Smooth muscle cell (in vitro differentiated cells): ENCODE results near the gene SERBP1. TPM values are rescaled to one million over a fixed set of nuclear protein-coding genes. Genes with fewer than 3 reads are reported as not detected.

Experiments
- DNase-seq: peaks from one replicate; lab custom pipeline; 2025; ENCODE audit not compliant: unreplicated experiment; lab: John Stamatoyannopoulos, UW
- H2AFZ ChIP-seq: fragments of 200-600 bp; sonication (generic); 2 replicates; pipeline ENCODE4 v1.6.0; 2016; ENCODE audit warnings: antibody characterized with exemption, low read depth, mild to moderate bottlenecking
- H3F3A ChIP-seq: fragments of 200-600 bp; sonication (generic); 2 replicates; pipeline ENCODE4 v1.6.0; 2017; ENCODE audit warnings: antibody characterized with exemption, low read depth
- H3K27ac ChIP-seq: fragments of 200-600 bp; sonication (generic); 2 replicates; pipeline ENCODE4 v1.5.1; 2016; ENCODE audit warnings: low read depth, mild to moderate bottlenecking
- H3K27me3 ChIP-seq: fragments of 200-600 bp; sonication (generic); 2 replicates; pipeline ENCODE4 v1.6.1; 2016; ENCODE audit warnings: low read depth, mild to moderate bottlenecking
- H3K36me3 ChIP-seq: fragments of 200-600 bp; sonication (generic); 2 replicates; pipeline ENCODE4 v1.5.1; 2016; ENCODE audit warnings: low read depth
- H3K4me1 ChIP-seq: fragments of 200-600 bp; sonication (generic); 2 replicates; pipeline ENCODE4 v1.5.1; 2016; ENCODE audit warnings: low read depth
- H3K4me2 ChIP-seq: fragments of 200-600 bp; sonication (generic); 2 replicates; pipeline ENCODE4 v1.6.0; 2016; ENCODE audit warnings: mild to moderate bottlenecking
- H3K4me3 ChIP-seq: fragments of 200-600 bp; sonication (generic); 2 replicates; pipeline ENCODE4 v1.5.1; 2016; ENCODE audit warnings: mild to moderate bottlenecking
- H3K79me2 ChIP-seq: fragments of 200-600 bp; sonication (generic); 2 replicates; pipeline ENCODE4 v1.6.0; 2016; ENCODE audit warnings: low read depth, mild to moderate bottlenecking
- H3K9ac ChIP-seq: fragments of 200-600 bp; sonication (generic); 2 replicates; pipeline ENCODE4 v1.6.0; 2016; ENCODE audit warnings: low read depth
- H3K9me3 ChIP-seq: fragments of 200-600 bp; sonication (generic); replicated peaks from 2 replicates; pipeline ENCODE4 v1.5.1; 2016; ENCODE audit warnings: low read depth
- H4K20me1 ChIP-seq: fragments of 200-600 bp; sonication (generic); 2 replicates; pipeline ENCODE4 v1.6.0; 2016; ENCODE audit warnings: low read depth
- WGBS: methylation state at CpG from one replicate; pipeline ENCODE4 v1.1.7; 2016; ENCODE audit warnings: low lambda C conversion rate; 5-methylcytosine and 5-hydroxymethylcytosine counted together
- polyA plus RNA-seq: library from polyadenylated mRNA; unstranded; fragments of >200 nt; fragmentation: Nextera tagmentation; extraction: Ambion mirVana; gene quantifications from 2 replicates; pipeline ENCODE4 v1.2.1, GENCODE V29; 2016
- total RNA-seq: library from RNA; depleted of rRNA; stranded (reverse); fragments of >200 nt; gene quantifications from 2 replicates; pipeline ENCODE4 v1.2.3, GENCODE V29; 2014
- TF ChIP-seq, protein P1 (sequence below): fragments of 200-600 bp; sonication (generic); IDR thresholded peaks from 2 replicates; pipeline ENCODE4 v1.5.1; 2017; ENCODE audit warnings: borderline replicate concordance, mild to moderate bottlenecking, antibody characterized with exemption; ENCODE audit not compliant: insufficient read depth, poor library complexity, severe bottlenecking

Gene SERBP1
- total and polyA plus RNA-seq, 2 experiments from 2014 or later, result 82.5 to 172 TPM

DNA sequence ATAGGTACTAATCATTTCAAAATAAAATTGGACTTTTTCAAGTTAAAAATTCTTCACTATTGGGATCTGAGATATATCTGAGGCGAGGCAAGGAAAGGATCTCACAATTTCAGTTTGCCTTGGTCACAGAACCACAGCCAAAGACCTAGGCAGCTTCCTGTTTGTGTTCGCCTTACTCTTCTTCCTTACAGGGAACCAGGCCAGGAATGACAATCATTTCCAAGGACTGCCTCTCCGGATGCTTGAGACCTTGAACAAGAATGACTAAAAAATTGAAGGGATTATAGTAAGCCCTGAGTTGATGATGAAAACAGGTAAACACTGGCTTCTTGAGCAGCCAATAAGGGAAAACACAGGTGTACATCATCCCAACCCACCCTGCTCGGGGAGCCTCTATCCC, 35.2 kb upstream of the SERBP1 start:
- Histone ChIP-seq H3K27ac (no peak overlapping the region), H3K4me1 (peaks cover 11% of the 10 kb centered on the region), H3K79me2 (no peaks in the 10 kb centered on the region), H3K27me3 (no peaks in the 10 kb centered on the region), H3K9me3 (no peaks in the 10 kb centered on the region), H4K20me1 (no peaks in the 10 kb centered on the region), H3K4me3 (no peak overlapping the region), H3K9ac (no peak overlapping the region), H3K4me2 (no peak overlapping the region), H3F3A (no peaks in the 10 kb centered on the region), H3K36me3 (no peaks in the 10 kb centered on the region), H2AFZ (no peak overlapping the region)
- DNase-seq, result no peak
- WGBS, result 81% methylated on average over 4 of the region's 4 CpGs
- TF ChIP-seq, protein P1, sequence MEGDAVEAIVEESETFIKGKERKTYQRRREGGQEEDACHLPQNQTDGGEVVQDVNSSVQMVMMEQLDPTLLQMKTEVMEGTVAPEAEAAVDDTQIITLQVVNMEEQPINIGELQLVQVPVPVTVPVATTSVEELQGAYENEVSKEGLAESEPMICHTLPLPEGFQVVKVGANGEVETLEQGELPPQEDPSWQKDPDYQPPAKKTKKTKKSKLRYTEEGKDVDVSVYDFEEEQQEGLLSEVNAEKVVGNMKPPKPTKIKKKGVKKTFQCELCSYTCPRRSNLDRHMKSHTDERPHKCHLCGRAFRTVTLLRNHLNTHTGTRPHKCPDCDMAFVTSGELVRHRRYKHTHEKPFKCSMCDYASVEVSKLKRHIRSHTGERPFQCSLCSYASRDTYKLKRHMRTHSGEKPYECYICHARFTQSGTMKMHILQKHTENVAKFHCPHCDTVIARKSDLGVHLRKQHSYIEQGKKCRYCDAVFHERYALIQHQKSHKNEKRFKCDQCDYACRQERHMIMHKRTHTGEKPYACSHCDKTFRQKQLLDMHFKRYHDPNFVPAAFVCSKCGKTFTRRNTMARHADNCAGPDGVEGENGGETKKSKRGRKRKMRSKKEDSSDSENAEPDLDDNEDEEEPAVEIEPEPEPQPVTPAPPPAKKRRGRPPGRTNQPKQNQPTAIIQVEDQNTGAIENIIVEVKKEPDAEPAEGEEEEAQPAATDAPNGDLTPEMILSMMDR, result no peak

- no peak for DNase-seq
- no peaks in the 10 kb centered on the region for H3K79me2 ChIP-seq
- H3K27ac ChIP-seq, result no peak overlapping the region
- H4K20me1 ChIP-seq, result no peaks in the 10 kb centered on the region
- no peaks in the 10 kb centered on the region for H3K27me3 ChIP-seq
- no peaks in the 10 kb centered on the region for H3K36me3 ChIP-seq
- H2AFZ ChIP-seq, result no peak overlapping the region
- WGBS, result 88% methylated on average over 5 of the region's 5 CpGs
- H3K9ac ChIP-seq, result no peak overlapping the region
- no peaks in the 10 kb centered on the region for H3F3A ChIP-seq
- H3K4me3 ChIP-seq, result no peak overlapping the region
- peaks cover 11% of the 10 kb centered on the region for H3K4me1 ChIP-seq
- H3K9me3 ChIP-seq, result no peaks in the 10 kb centered on the region
- no peak overlapping the region for H3K4me2 ChIP-seq
- TF ChIP-seq, protein P1, result no peak
Observed at GRCh38 chr1:67464746-67465145, 34.5 kb upstream of the SERBP1 start.

DNA sequence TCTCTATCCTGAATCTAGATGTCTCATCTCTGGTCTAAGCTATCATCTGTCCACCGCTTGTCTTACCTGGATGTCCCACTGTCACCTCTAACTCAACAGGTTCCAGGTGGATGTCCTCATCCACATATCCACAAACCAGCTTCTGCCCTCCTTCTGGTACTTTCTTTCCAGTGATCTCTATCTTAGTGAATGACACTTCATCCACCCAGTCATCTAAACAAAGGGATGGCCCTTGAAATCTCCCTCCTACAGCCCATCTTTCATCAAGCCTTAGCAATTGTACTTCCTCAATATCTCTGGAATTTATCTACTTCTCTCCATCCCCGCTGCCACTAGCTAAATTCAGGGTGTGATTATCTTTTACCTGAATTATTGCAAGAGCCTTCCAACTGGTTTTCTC, 33.9 kb upstream of the SERBP1 start:
- 83% methylated on average over 2 of the region's 2 CpGs for WGBS
- TF ChIP-seq, protein P1, result no peak

GRCh38 chr1:67463298-67463955, 33.2 kb upstream of the SERBP1 start:
- Histone ChIP-seq H3K27ac (no peak overlapping the region), H3K27me3 (no peaks in the 10 kb centered on the region), H3K9ac (no peak overlapping the region), H4K20me1 (no peaks in the 10 kb centered on the region), H3K36me3 (no peaks in the 10 kb centered on the region), H3F3A (no peaks in the 10 kb centered on the region), H2AFZ (no peak overlapping the region), H3K4me1 (peaks cover 17% of the 10 kb centered on the region), H3K9me3 (no peaks in the 10 kb centered on the region), H3K4me2 (no peak overlapping the region), H3K79me2 (no peaks in the 10 kb centered on the region), H3K4me3 (no peak overlapping the region)
- DNase-seq, result no peak
- TF ChIP-seq, protein P1, result no peak
- WGBS, result 58% methylated on average over 7 of the region's 7 CpGs

More for the DNA sequence above, 33.9 kb upstream of the SERBP1 start:
- Histone ChIP-seq H3K36me3 (no peaks in the 10 kb centered on the region), H3K4me3 (no peak overlapping the region), H2AFZ (no peak overlapping the region), H3K9me3 (no peaks in the 10 kb centered on the region), H3K4me1 (peaks cover 12% of the 10 kb centered on the region), H3K79me2 (no peaks in the 10 kb centered on the region), H3K4me2 (no peak overlapping the region), H3K9ac (no peak overlapping the region), H3K27ac (no peak overlapping the region), H3K27me3 (no peaks in the 10 kb centered on the region), H3F3A (no peaks in the 10 kb centered on the region), H4K20me1 (no peaks in the 10 kb centered on the region)
- DNase-seq, result no peak
